Skeletal muscle tissue (tissue), 4 donors: ENCODE data around the gene IGF2BP3. TPM values are rescaled to one million over a fixed set of nuclear protein-coding genes. Genes with fewer than 3 reads are reported as not detected.

ENCODE experiments used
- H3K27ac ChIP-seq: one replicate; pipeline ENCODE4 v1.7.0; 2013; ENCODE audit warnings: mild to moderate bottlenecking, low read depth, low read length, inconsistent platforms
- H3K27me3 ChIP-seq, 3 donors: one replicate each; pipeline ENCODE4 v1.7.0; 2013; ENCODE audit warnings: low read length in 3 of 3; ENCODE audit not compliant: control insufficient read depth in 3 of 3, insufficient read depth in 3 of 3
- H3K36me3 ChIP-seq, 3 donors: one replicate each; pipeline ENCODE4 v1.7.0; 2013; ENCODE audit warnings: low read length in 3 of 3; ENCODE audit not compliant: control insufficient read depth in 3 of 3, insufficient read depth in 3 of 3
- H3K4me1 ChIP-seq, 3 donors: one replicate each; pipeline ENCODE4 v1.7.0; 2013; ENCODE audit warnings: low read length in 3 of 3, mild to moderate bottlenecking in 3 of 3; ENCODE audit not compliant: control insufficient read depth in 3 of 3, insufficient read depth in 3 of 3
- H3K4me3 ChIP-seq, 3 donors: one replicate each; pipeline ENCODE4 v1.7.0; 2013; ENCODE audit warnings: low read length in 3 of 3
- H3K9ac ChIP-seq, 3 donors: one replicate each; pipeline ENCODE4 v1.7.0; 2013; ENCODE audit warnings: low read length in 3 of 3, mild to moderate bottlenecking in 3 of 3, moderate library complexity in 2 of 3, low read depth in 1 of 3
- H3K9me3 ChIP-seq, 3 donors: one replicate each; pipeline ENCODE4 v1.7.0; 2013; ENCODE audit warnings: low read length in 3 of 3; ENCODE audit not compliant: control insufficient read depth in 3 of 3
- total RNA-seq: library from RNA; depleted of rRNA; stranded (reverse); fragments of >200 nt; gene quantifications from one replicate; pipeline ENCODE4 v1.2.3, GENCODE V29; 2014
- donor health status: Osteomylitis.

IGF2BP3 gene
- total RNA-seq, 1 donor from 2014 or later, result 59.0 TPM

GRCh38 chr7:23393636-23394035 lies 76.7 kb downstream of the IGF2BP3 start:
- H3K9ac ChIP-seq, result no peak overlapping the region
- no peaks in the 10 kb centered on the region for H3K36me3 ChIP-seq
- H3K4me3 ChIP-seq, result no peak overlapping the region
- H3K27me3 ChIP-seq, result no peaks in the 10 kb centered on the region
- no peaks in the 10 kb centered on the region for H3K9me3 ChIP-seq
- H3K27ac ChIP-seq, result no peak overlapping the region
- H3K4me1 ChIP-seq, result no peaks in the 10 kb centered on the region

GRCh38 chr7:23389701-23390100 lies 80.6 kb downstream of the IGF2BP3 start:
- Histone ChIP-seq H3K27me3 (no peaks in the 10 kb centered on the region), H3K4me3 (no peak overlapping the region), H3K9ac (no peak overlapping the region), H3K27ac (no peak overlapping the region), H3K36me3 (no peaks in the 10 kb centered on the region), H3K4me1 (no peaks in the 10 kb centered on the region), H3K9me3 (no peaks in the 10 kb centered on the region)

GRCh38 chr7:23387583-23387982 lies 82.7 kb downstream of the IGF2BP3 start:
- Histone ChIP-seq H3K9me3 (no peaks in the 10 kb centered on the region), H3K9ac (no peak overlapping the region), H3K4me3 (no peak overlapping the region), H3K27me3 (no peaks in the 10 kb centered on the region), H3K4me1 (no peaks in the 10 kb centered on the region), H3K36me3 (no peaks in the 10 kb centered on the region), H3K27ac (no peak overlapping the region)

- Histone ChIP-seq H3K9me3 (no peaks in the 10 kb centered on the region), H3K9ac (no peak overlapping the region), H3K4me3 (no peak overlapping the region), H3K36me3 (no peaks in the 10 kb centered on the region), H3K27ac (no peak overlapping the region), H3K27me3 (no peaks in the 10 kb centered on the region), H3K4me1 (no peaks in the 10 kb centered on the region)
Measured at GRCh38 chr7:23385140-23385539, 85.2 kb downstream of the IGF2BP3 start.

GRCh38 chr7:23383225-23383624 lies 87.1 kb downstream of the IGF2BP3 start:
- no peaks in the 10 kb centered on the region for H3K36me3 ChIP-seq
- no peak overlapping the region for H3K4me3 ChIP-seq
- H3K9ac ChIP-seq, result no peak overlapping the region
- no peaks in the 10 kb centered on the region for H3K4me1 ChIP-seq
- no peak overlapping the region for H3K27ac ChIP-seq
- no peaks in the 10 kb centered on the region for H3K9me3 ChIP-seq
- no peaks in the 10 kb centered on the region for H3K27me3 ChIP-seq

GRCh38 chr7:23380961-23381360 lies 89.3 kb downstream of the IGF2BP3 start:
- no peaks in the 10 kb centered on the region for H3K4me1 ChIP-seq
- H3K27me3 ChIP-seq, result no peaks in the 10 kb centered on the region
- no peak overlapping the region for H3K4me3 ChIP-seq
- H3K9ac ChIP-seq, result no peak overlapping the region
- H3K27ac ChIP-seq, result no peak overlapping the region
- H3K36me3 ChIP-seq, result no peaks in the 10 kb centered on the region
- H3K9me3 ChIP-seq, result no peaks in the 10 kb centered on the region

GRCh38 chr7:23380556-23380955 lies 89.7 kb downstream of the IGF2BP3 start:
- Histone ChIP-seq H3K9me3 (no peaks in the 10 kb centered on the region), H3K27me3 (no peaks in the 10 kb centered on the region), H3K4me3 (no peak overlapping the region), H3K4me1 (no peaks in the 10 kb centered on the region), H3K27ac (no peak overlapping the region), H3K9ac (no peak overlapping the region), H3K36me3 (no peaks in the 10 kb centered on the region)

- H3K4me3 ChIP-seq, result no peak overlapping the region
Measured at GRCh38 chr7:23378996-23379395, 91.3 kb downstream of the IGF2BP3 start.

GRCh38 chr7:23377134-23377533 lies 93.2 kb downstream of the IGF2BP3 start:
- no peaks in the 10 kb centered on the region for H3K9me3 ChIP-seq
- no peak overlapping the region for H3K9ac ChIP-seq
- no peaks in the 10 kb centered on the region for H3K36me3 ChIP-seq
- H3K27me3 ChIP-seq, result no peaks in the 10 kb centered on the region
- H3K4me1 ChIP-seq, result no peaks in the 10 kb centered on the region
- H3K27ac ChIP-seq, result no peak overlapping the region
- H3K4me3 ChIP-seq, result no peak overlapping the region

More at GRCh38 chr7:23378996-23379395, 91.3 kb downstream of the IGF2BP3 start:
- no peak overlapping the region for H3K9ac ChIP-seq
- H3K27me3 ChIP-seq, result no peaks in the 10 kb centered on the region
- H3K36me3 ChIP-seq, result no peaks in the 10 kb centered on the region
- no peak overlapping the region for H3K27ac ChIP-seq
- no peaks in the 10 kb centered on the region for H3K4me1 ChIP-seq
- H3K9me3 ChIP-seq, result no peaks in the 10 kb centered on the region

- H3K9ac ChIP-seq, result no peak overlapping the region
- H3K4me1 ChIP-seq, result no peaks in the 10 kb centered on the region
- H3K4me3 ChIP-seq, result no peak overlapping the region
- no peak overlapping the region for H3K27ac ChIP-seq
- no peaks in the 10 kb centered on the region for H3K27me3 ChIP-seq
- H3K36me3 ChIP-seq, result no peaks in the 10 kb centered on the region
- no peaks in the 10 kb centered on the region for H3K9me3 ChIP-seq
Measured at GRCh38 chr7:23373151-23374004, 96.9 kb downstream of the IGF2BP3 start.
